ENCODE data around the gene AGBL4.

The AGBL4 gene

GRCh38 chr1:48830715-48831114, 1193.0 kb downstream of the AGBL4 start:
- no peak for DNase-seq (ENCODE audit: low read depth in 2 of 2)

- DNase-seq (ENCODE audit: low read depth in 2 of 2) = no peak
Observed at GRCh38 chr1:48829446-48829845, 1194.3 kb downstream of the AGBL4 start.

- no peak for DNase-seq (ENCODE audit: low read depth in 2 of 2)
Observed at GRCh38 chr1:48823168-48823567, 1200.6 kb downstream of the AGBL4 start.

- DNase-seq (ENCODE audit: low read depth in 2 of 2) = no peak
Observed at GRCh38 chr1:48820491-48820890, 1203.3 kb downstream of the AGBL4 start.

DNA sequence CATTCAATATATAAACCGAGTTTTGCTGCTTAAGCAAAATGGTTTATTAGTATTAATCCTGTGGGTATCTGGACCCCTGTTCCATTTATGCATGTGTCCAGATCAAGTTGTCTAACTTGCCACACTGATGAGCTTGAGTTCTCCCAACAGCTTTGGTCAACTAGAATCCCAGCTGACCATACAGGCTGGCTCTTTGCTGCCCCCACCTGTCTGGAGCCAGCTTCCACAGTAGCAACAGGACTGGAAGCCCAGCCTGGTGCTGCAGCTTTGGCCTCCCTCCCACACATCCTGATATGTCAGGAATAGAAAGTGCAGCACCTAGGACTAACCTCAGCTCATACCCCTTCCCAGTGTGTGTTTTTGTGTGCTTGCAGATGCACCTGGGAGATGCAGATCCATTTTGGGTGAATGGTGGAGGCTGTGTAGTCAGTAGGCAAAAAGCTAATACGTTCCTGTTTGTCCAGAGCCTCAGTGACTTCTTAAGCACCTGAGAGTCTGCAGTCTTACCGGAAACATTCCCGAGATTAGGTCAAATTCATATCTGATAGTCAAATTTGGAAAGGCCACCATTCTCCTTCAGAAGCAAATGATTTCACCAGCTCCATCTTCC, 1206.1 kb downstream of the AGBL4 start:
- DNase-seq (ENCODE audit: low read depth in 2 of 2) = no peak

GRCh38 chr1:48810740-48811139, 1213.0 kb downstream of the AGBL4 start:
- DNase-seq (ENCODE audit: low read depth in 2 of 2) = no peak

DNA sequence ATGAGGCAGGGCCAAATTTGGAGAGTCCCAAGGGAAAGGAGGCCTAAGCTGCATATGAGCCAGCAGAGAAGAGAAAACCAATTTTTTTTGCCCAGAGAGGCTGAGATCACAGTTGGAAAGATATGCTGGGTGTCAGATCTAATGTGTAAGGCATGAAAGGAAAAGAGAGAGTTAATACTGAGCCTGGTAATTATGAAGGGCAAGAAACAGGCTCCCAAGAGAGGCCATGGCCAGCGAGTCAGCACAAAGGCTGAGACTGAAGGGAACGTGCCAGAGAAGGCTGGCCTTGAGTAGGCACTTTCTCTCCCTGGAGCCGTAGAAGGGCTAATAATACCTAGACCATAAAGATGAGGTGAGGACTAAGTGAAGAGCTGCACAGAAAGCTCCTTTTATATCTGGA, 1215.3 kb downstream of the AGBL4 start:
- DNase-seq (ENCODE audit: low read depth in 2 of 2) = no peak

DNA sequence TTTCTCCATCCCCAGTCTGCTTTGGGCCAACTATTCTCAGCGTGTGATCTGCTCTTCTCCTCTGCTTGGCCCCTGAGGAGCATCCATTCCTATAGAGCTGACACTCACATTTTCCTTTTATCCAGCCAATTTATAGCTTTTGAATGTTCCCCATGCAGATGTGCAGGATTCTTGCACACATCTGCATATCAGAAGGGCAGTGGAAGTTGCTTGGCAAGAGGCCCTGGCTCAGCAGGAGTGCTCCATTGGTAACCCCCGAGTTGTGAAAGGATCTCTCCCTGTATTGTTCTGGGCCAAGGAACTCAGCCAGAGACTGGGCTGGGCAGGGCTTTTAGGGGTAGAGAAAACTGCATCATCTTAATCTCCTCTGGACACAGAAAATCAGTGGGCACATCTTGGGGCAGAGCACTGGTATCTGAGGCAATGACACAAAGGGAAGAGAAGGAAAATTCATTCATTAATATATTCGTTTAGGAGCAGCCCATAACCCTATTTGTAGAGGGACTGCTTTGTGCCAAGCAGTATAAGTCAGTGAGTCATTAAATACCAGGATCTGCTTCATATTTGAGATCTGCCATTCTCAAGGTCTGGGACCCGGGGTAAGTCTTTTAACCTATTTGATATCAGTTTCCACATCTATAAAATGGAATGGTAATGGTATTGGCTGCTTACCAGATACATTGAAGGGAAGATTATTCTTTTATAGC, 1216.0 kb downstream of the AGBL4 start:
- no peak for DNase-seq (ENCODE audit: low read depth in 2 of 2)

DNA sequence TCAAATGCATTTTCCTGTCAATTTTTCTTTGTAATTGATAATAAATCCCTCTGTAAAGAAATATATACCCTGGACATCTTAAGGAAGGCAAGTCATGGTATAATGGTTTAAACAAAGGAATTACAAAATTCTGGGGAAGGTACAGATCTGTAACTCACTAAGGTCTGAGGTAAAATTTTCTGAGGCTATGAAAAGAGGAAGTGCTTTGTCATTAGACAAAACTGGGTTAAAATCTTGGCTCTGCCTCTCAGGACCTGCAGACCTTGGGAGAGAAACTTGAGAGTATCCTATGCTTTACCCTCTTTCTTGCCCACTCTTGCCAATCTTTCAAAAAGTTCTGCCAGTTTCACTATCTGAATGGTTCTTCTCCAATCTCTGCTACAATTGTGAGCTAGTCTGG, 1220.3 kb downstream of the AGBL4 start:
- no peak for DNase-seq (ENCODE audit: low read depth in 2 of 2)

DNA sequence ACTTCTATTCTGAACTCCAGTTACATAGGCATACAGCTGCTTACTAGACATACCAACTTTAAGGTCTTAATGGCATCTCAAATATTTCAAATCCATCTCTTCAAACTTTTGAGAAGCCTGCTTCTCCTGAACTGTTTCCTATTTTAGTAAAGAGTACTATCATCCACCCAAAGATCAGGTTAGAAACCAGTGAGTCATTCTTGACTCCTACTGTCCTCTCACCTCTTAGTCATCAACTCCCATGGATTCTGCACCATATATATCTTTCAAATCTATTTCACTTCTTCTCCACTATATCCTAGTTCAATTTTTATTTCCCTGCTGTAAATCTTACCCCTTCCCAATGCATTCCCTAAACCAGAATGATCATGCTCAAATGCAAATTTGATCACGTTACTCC, 1228.9 kb downstream of the AGBL4 start:
- no peak for DNase-seq (ENCODE audit: low read depth in 2 of 2)

- no peak for DNase-seq (ENCODE audit: low read depth in 2 of 2)
Observed at GRCh38 chr1:48793863-48794262, 1229.9 kb downstream of the AGBL4 start.

- no peak for DNase-seq (ENCODE audit: low read depth in 2 of 2)
Observed at GRCh38 chr1:48792961-48793360, 1230.8 kb downstream of the AGBL4 start.

DNA sequence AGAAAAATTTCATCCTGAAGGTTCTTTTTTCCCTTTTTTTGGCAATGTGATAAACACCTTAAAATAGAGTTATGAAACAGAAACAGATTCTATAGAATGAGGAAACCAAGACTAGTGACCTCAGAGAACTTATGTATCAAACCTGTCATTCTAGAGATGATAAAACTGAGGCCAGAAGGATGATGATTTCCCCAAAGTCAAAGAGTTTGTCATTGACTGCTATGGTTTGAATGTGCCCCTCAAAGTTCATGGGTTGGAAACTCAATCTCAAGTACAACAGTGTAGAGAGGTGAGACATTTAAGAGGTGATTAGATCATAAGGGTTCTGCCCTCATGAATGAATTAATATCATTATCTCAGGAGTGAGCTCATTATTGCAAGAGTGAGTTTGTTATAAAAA, 1233.4 kb downstream of the AGBL4 start:
- no peak for DNase-seq (ENCODE audit: low read depth in 2 of 2)

- DNase-seq (ENCODE audit: low read depth in 2 of 2) = no peak
Observed at GRCh38 chr1:48789903-48790302, 1233.9 kb downstream of the AGBL4 start.

GRCh38 chr1:48785869-48786268, 1237.9 kb downstream of the AGBL4 start:
- DNase-seq (ENCODE audit: low read depth in 2 of 2) = no peak

DNA sequence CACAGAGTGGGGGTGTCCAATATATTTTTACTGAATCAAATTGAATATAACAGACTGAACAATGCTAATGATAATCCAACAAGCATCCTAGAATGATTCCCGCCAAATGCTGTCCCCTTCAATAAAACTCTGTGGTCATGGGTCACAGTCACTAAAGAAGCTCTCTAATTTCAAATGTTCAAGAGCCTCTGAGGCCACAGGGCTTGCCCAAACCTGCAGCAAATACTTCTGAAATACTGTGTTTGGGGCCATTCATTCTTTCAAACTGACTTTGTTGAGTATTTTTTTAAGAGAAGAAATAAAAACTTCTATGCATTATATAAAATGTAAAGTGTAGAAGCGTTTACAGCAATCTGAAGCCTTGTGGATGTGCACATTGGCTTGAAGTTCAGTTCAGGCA, 1239.5 kb downstream of the AGBL4 start:
- DNase-seq (ENCODE audit: low read depth in 2 of 2) = no peak

DNA sequence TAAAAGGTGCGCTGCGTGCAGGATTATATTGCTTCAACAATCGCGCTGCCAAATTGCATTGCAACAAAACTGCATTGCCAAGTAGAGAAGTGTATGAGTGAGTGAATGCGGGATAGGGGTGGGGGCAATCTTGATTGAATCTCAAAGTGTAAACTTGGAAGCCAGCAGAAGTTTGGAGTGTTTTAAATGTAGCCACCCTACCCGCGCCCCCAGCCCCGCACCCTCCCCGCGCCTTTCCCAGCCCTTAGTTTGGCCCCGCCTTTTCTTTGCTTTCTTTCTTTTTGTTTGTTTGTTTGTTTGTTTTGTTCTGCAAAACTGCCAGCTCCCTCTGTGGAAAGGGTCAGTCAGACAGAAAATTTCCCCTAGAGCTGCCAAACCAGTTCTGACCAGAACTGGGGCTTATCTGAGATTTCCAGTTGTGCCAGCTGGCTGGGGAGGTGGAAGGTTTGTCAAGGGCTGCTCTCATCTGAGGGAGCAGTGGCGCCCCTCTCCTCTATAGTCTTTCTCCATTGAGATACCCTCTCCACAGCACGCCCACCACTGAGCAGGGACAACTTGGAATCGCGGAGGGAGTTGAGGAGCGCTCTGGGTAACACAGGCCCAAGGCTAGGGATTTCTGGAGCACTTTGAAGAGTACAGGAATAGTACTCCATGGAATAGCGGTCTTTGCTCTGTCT, 1246.4 kb downstream of the AGBL4 start:
- no peak for DNase-seq (ENCODE audit: low read depth in 2 of 2)

DNA sequence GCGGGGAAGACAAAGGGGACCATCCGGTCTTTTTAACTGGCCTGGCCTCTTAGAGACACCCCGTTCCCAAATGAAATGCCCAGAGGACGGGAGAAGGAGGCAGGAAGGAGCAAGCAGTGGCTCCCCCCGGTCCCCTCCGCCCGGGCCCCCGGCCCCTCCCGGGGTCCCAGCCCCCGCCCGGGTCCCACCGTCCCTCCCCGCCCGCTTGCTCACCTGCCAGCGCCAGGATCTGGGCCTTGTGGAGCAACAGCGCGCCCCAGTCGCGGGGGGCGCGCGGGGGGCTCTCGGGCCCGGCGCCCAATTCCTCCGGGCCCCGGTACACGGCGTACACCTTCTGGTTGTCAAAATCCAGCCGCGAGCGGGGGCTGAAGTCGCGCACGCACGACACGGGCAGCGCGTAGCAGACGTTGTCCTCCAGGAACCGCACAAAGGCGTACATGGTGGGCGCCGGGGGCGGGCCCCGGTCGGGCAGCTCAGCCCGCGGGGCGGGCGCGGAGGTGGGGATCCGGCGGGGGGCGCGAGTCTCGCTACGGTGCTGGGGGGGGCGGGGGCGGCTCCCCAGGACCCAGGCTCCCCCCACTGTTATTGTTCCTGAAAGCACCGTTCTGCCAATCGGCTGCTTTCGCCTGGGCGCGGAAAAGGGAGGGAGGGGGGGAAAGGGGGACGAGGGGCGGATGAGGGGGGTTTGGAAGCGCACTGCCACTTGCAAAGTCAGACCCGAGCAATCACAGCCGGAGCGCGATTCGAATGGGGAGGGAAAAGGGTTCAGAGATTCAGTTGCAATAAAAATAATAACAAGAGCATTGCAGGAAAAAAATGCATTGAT, 1247.1 kb downstream of the AGBL4 start, which contains the start of gene BEND5:
Gene BEND5, minus strand, starts transcription at position 499 of the 826 bp plus-strand sequence. Its CDS starts 60 bp downstream, at position 439.
- DNase-seq (ENCODE audit: low read depth in 2 of 2) = peak in 1 of 2 donors; percentile 11

- no peak for DNase-seq (ENCODE audit: low read depth in 2 of 2)
Observed at GRCh38 chr1:48775831-48776392, 1247.8 kb downstream of the AGBL4 start.

DNA sequence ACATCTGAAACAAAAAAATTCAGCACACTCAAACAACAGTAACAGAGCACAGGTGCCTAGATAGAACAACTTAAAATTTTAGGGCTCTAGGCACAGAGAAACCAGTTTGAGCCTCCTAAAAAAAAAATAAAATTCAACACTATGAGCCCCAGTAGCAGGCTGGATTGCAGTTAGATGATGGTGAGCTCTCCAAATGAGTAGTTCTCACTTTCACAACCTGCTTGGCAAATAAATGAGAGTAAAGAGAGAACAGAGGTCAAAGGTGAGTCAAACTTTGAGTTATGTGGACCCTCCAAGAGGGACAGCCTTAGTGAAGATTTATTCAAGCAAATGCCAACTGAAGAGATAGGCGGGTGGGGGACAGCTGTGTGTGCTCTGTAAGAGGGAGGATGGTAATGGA, 1250.6 kb downstream of the AGBL4 start:
- DNase-seq (ENCODE audit: low read depth in 2 of 2) = no peak

DNA sequence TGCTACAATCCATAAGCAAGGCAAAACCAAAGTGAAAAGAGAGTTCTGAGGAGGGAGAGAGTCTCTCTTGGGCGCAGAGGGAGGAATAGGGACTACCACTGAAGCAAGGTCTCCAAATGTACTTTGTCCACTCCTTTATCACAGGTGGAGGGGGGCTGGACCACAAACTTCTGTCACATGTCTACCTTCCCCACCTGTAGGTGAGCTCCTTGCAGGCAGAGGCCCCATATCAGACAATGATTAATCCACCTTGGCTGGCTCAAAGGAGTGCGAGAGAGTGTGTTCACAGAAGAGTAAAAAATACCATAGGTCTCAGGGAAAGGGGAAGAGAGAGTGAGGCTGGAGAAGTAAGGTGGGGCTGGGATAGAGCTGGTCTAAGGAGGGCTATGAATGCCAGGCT, 1251.5 kb downstream of the AGBL4 start:
- no peak for DNase-seq (ENCODE audit: low read depth in 2 of 2)

- DNase-seq (ENCODE audit: low read depth in 2 of 2) = no peak
Observed at GRCh38 chr1:48771561-48771960, 1252.2 kb downstream of the AGBL4 start.

Measured in stimulated activated CD4-positive, alpha-beta T cell treated with anti-CD3 and anti-CD28 coated beads, Interleukin-1b, Interleukin-23, amount 100 ng/mL, for 1 hour (primary cell).